HG03354 (cell line): ENCODE results near the gene DCBLD1.
"Not testable (repeated sequence)": the region's sequence is repeated elsewhere in the genome, so short reads cannot be mapped to it uniquely, and the experiment has no call there.

Source experiments
- ATAC-seq: cut with Tn5 transposase; IDR thresholded peaks from one replicate; pipeline ENCODE4 v1.9.1; 2021; ENCODE audit warnings: mild to moderate bottlenecking; ENCODE audit not compliant: unreplicated experiment, poor library complexity, severe bottlenecking

The DCBLD1 gene

GRCh38 chr6:117496383-117496990 lies 14.0 kb downstream of the DCBLD1 start:
- peak; percentile 56 for ATAC-seq

GRCh38 chr6:117497237-117497636 lies 14.8 kb downstream of the DCBLD1 start:
- no peak for ATAC-seq

GRCh38 chr6:117498159-117498558 lies 15.7 kb downstream of the DCBLD1 start:
- peak; percentile 49 for ATAC-seq

- no peak for ATAC-seq
Measured at GRCh38 chr6:117501722-117502121, 19.2 kb downstream of the DCBLD1 start.

GRCh38 chr6:117502580-117502979 lies 20.1 kb downstream of the DCBLD1 start:
- no peak for ATAC-seq

GRCh38 chr6:117503211-117503610 lies 20.7 kb downstream of the DCBLD1 start:
- ATAC-seq = no peak

- no peak for ATAC-seq
Measured at GRCh38 chr6:117504478-117505144, 22.1 kb downstream of the DCBLD1 start.

GRCh38 chr6:117505311-117505710 lies 22.8 kb downstream of the DCBLD1 start:
- no peak for ATAC-seq

GRCh38 chr6:117506180-117506835 lies 23.8 kb downstream of the DCBLD1 start:
- ATAC-seq = no peak

- no peak for ATAC-seq
Measured at GRCh38 chr6:117506907-117507306, 24.4 kb downstream of the DCBLD1 start.

- ATAC-seq = no peak
Measured at GRCh38 chr6:117508450-117508971, 26.0 kb downstream of the DCBLD1 start.

GRCh38 chr6:117509021-117509420 lies 26.5 kb downstream of the DCBLD1 start:
- ATAC-seq = no peak

GRCh38 chr6:117512056-117512828 lies 29.8 kb downstream of the DCBLD1 start:
- no peak for ATAC-seq

- no peak for ATAC-seq
Measured at GRCh38 chr6:117512987-117513573, 30.6 kb downstream of the DCBLD1 start.

- ATAC-seq = no peak
Measured at GRCh38 chr6:117513778-117514365, 31.4 kb downstream of the DCBLD1 start.

- ATAC-seq = no peak
Measured at GRCh38 chr6:117514655-117515054, 32.2 kb downstream of the DCBLD1 start.

- no peak for ATAC-seq
Measured at GRCh38 chr6:117515326-117515725, 32.9 kb downstream of the DCBLD1 start.

- not testable (repeated sequence) for ATAC-seq
Measured at GRCh38 chr6:117517995-117518394, 35.5 kb downstream of the DCBLD1 start.

- ATAC-seq = no peak
Measured at GRCh38 chr6:117518870-117519269, 36.4 kb downstream of the DCBLD1 start.
